Measurements from ENCODE around the gene CMIP. TPM values are rescaled to one million over a fixed set of nuclear protein-coding genes. Genes with fewer than 3 reads are reported as not detected.

Gene CMIP
- total RNA-seq, 1 donor from 2014 or later = 6.6 TPM

DNA sequence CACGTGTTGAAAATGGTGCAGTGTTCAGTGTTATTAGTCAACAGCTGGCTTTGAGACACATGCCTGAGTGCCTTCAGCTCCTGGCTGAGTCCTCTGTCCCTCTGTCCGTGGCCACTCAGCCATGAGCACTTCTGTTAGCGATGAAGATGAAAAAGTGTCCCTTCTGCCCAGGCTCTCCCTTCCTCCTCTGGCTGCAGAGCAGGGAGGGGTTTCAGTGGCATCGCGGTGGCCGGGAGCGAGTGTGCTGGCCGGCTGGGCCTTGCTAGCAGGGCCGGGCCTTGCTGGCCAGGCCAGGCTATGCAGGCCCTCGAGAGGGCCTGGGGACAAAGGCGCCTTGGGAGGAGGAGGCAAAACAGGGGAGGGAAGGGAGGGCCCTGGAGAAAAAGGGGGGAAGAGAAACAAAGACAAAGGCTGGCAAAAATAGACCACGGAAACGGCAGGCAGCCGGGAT is 47.7 kb downstream of the CMIP start:
- peak; percentile 68 for DNase-seq (ENCODE audit: low spot score)
- H3K4me1 Mint-ChIP-seq = peaks cover 62% of the 10 kb centered on the region
- peaks cover 99% of the 10 kb centered on the region for H3K79me2 ChIP-seq (ENCODE audit: low read depth)

DNA sequence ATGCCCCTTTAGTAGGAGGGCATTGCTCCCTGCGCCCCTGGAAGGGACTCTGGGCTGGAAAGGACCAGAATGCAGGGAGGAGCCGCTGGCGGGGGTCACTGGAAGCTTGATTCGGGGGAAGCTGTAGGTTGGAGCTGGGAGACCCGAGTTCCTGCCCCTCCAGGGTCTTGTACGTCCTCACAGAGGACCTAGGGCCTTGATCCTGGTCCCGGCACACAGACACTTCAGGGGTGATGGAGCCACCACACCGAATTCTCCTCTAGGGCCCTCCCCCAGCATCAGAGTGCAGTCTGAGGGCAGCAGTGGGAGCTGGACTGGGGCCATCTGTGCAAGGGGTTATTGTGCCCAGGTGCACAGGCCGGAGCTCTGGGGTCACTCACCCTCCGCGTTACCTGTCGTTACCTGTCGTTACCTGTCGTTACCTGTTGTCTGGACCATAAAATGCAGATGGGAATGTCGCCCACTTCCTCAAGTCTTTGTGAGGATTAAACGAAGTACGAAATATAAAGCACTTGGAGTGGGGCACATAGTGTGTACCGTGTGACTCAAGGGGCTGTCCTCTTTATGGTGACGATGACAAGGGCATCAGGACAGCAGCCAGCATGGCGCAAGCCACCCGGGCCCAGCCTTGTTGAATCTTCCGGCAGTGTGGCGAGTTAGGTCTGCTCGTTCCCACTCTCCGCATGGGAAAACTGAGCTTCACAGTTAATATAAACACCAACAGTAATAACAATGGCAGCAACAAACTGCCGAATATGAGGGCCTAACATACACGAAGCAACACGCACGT is 48.6 kb downstream of the CMIP start:
- Histone ChIP-seq H2AFZ (replicated peaks) (no peak overlapping the region), H3K9me3 (ENCODE audit: low read depth) (no peaks in the 10 kb centered on the region), H3K4me2 (peak overlapping the region; percentile 46), H3K27ac (peak overlapping the region; percentile 89), H3K9ac (peak overlapping the region; percentile 13), H3K4me3 (no peak overlapping the region), H3F3A (ENCODE audit: low read depth) (peaks cover 13% of the 10 kb centered on the region), H3K27me3 (no peaks in the 10 kb centered on the region), H4K20me1 (ENCODE audit: low read depth) (peaks cover 97% of the 10 kb centered on the region), H3K4me1 (peaks cover 16% of the 10 kb centered on the region), H3K79me2 (ENCODE audit: low read depth) (peaks cover 93% of the 10 kb centered on the region), H3K36me3 (no peaks in the 10 kb centered on the region)
- Mint-ChIP-seq H3K4me1 (peaks cover 61% of the 10 kb centered on the region), H3K9me3 (no peaks in the 10 kb centered on the region), H3K27me3 (ENCODE audit: insufficient read depth, low read depth) (peaks cover 4% of the 10 kb centered on the region), H3K4me3 (no peak overlapping the region), H3K27ac (peak overlapping the region; percentile 98), H3K36me3 (peaks cover 3% of the 10 kb centered on the region)
- DNase-seq (ENCODE audit: low spot score) = no peak
- no peak for TF ChIP-seq EZH2phosphoT487 (IDR thresholded peaks at IDR 0.05)
- TF ChIP-seq, protein P1, sequence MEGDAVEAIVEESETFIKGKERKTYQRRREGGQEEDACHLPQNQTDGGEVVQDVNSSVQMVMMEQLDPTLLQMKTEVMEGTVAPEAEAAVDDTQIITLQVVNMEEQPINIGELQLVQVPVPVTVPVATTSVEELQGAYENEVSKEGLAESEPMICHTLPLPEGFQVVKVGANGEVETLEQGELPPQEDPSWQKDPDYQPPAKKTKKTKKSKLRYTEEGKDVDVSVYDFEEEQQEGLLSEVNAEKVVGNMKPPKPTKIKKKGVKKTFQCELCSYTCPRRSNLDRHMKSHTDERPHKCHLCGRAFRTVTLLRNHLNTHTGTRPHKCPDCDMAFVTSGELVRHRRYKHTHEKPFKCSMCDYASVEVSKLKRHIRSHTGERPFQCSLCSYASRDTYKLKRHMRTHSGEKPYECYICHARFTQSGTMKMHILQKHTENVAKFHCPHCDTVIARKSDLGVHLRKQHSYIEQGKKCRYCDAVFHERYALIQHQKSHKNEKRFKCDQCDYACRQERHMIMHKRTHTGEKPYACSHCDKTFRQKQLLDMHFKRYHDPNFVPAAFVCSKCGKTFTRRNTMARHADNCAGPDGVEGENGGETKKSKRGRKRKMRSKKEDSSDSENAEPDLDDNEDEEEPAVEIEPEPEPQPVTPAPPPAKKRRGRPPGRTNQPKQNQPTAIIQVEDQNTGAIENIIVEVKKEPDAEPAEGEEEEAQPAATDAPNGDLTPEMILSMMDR (IDR thresholded peaks at IDR 0.05) = no peak
- TF ChIP-seq EZH2 (IDR thresholded peaks at IDR 0.05) = no peak

More for the DNA sequence above, 47.7 kb downstream of the CMIP start:
- Histone ChIP-seq H3K9me3 (ENCODE audit: low read depth) (no peaks in the 10 kb centered on the region), H3K4me3 (no peak overlapping the region), H3K4me2 (peak overlapping the region; percentile 46), H3K27me3 (no peaks in the 10 kb centered on the region), H3K36me3 (no peaks in the 10 kb centered on the region), H3K9ac (no peak overlapping the region), H3F3A (ENCODE audit: low read depth) (peaks cover 13% of the 10 kb centered on the region), H3K4me1 (peaks cover 16% of the 10 kb centered on the region), H3K27ac (peak overlapping the region; percentile 89), H4K20me1 (ENCODE audit: low read depth) (peaks cover 97% of the 10 kb centered on the region), H2AFZ (replicated peaks) (no peak overlapping the region)
- H3K27me3 Mint-ChIP-seq (ENCODE audit: insufficient read depth, low read depth) = peaks cover 4% of the 10 kb centered on the region
- peaks cover 3% of the 10 kb centered on the region for H3K36me3 Mint-ChIP-seq
- H3K4me3 Mint-ChIP-seq = peak overlapping the region; percentile 54
- no peak for TF ChIP-seq EZH2phosphoT487 (IDR thresholded peaks at IDR 0.05)
- TF ChIP-seq EZH2 (IDR thresholded peaks at IDR 0.05) = no peak
- TF ChIP-seq, protein P1 (IDR thresholded peaks at IDR 0.05) = no peak
- H3K9me3 Mint-ChIP-seq = no peaks in the 10 kb centered on the region
- H3K27ac Mint-ChIP-seq = peak overlapping the region; percentile 98

DNA sequence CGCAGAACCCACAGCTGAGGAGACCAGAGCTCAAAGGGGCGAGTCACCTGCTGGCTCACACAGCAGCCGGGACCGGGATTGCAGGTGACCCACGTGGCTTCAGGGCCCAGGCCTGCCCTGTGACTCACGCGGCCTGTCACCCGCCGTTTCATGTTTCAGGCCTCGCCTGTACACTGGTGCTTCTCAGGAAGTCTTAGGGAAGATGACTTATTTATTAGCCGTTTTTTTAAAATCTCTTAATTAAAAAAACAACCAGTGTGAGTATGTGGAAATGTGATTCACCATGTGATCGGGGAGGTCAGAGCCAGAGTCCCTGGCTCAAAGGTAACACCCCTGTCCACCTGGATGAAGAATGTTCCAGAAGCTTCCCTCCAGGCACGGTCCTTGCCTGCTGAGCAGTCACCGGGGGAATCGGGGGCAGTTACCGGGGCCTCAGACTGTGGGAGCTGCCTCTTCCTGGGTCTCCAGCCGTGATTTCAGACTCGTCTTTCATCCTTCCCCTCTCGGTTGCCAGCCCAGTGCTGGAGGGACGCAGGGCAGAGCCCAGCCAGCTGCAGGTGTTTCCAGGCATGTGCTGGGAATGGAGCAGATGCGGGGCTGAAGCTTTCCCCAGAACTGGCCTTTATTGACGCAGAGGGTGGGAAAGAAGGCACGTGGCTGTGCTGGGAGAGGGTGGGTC is 49.3 kb downstream of the CMIP start:
- peaks cover 4% of the 10 kb centered on the region for H3K27me3 Mint-ChIP-seq (ENCODE audit: insufficient read depth, low read depth)
- DNase-seq (ENCODE audit: low spot score) = no peak
- H3K36me3 Mint-ChIP-seq = peaks cover 3% of the 10 kb centered on the region
- TF ChIP-seq, protein P1 (IDR thresholded peaks at IDR 0.05) = no peak
- no peak for TF ChIP-seq EZH2 (IDR thresholded peaks at IDR 0.05)
- TF ChIP-seq EZH2phosphoT487 (IDR thresholded peaks at IDR 0.05) = no peak
- Histone ChIP-seq H3K9ac (no peak overlapping the region), H3K27ac (no peak overlapping the region), H3K27me3 (no peaks in the 10 kb centered on the region), H3K79me2 (ENCODE audit: low read depth) (peaks cover 86% of the 10 kb centered on the region), H4K20me1 (ENCODE audit: low read depth) (peaks cover 92% of the 10 kb centered on the region), H3K4me3 (no peak overlapping the region), H3K9me3 (ENCODE audit: low read depth) (no peaks in the 10 kb centered on the region), H3K4me2 (peak overlapping the region; percentile 3), H3F3A (ENCODE audit: low read depth) (peaks cover 13% of the 10 kb centered on the region), H3K4me1 (peaks cover 16% of the 10 kb centered on the region), H2AFZ (replicated peaks) (no peak overlapping the region), H3K36me3 (no peaks in the 10 kb centered on the region)
- H3K9me3 Mint-ChIP-seq = no peaks in the 10 kb centered on the region
- H3K27ac Mint-ChIP-seq = peak overlapping the region; percentile 89
- no peak overlapping the region for H3K4me3 Mint-ChIP-seq
- H3K4me1 Mint-ChIP-seq = peaks cover 59% of the 10 kb centered on the region

Measured in neural progenitor cell (in vitro differentiated cells).